ENCODE measurements around the gene KDF1. TPM values are rescaled to one million over a fixed set of nuclear protein-coding genes. Genes with fewer than 3 reads are reported as not detected.
A peak's percentile ranks its signal among the peaks of the same experiment; 100 is the strongest.

The KDF1 gene
- polyA plus RNA-seq, 1 of the 3 experiments (the other 2 are of a cell fraction), result not detected

DNA sequence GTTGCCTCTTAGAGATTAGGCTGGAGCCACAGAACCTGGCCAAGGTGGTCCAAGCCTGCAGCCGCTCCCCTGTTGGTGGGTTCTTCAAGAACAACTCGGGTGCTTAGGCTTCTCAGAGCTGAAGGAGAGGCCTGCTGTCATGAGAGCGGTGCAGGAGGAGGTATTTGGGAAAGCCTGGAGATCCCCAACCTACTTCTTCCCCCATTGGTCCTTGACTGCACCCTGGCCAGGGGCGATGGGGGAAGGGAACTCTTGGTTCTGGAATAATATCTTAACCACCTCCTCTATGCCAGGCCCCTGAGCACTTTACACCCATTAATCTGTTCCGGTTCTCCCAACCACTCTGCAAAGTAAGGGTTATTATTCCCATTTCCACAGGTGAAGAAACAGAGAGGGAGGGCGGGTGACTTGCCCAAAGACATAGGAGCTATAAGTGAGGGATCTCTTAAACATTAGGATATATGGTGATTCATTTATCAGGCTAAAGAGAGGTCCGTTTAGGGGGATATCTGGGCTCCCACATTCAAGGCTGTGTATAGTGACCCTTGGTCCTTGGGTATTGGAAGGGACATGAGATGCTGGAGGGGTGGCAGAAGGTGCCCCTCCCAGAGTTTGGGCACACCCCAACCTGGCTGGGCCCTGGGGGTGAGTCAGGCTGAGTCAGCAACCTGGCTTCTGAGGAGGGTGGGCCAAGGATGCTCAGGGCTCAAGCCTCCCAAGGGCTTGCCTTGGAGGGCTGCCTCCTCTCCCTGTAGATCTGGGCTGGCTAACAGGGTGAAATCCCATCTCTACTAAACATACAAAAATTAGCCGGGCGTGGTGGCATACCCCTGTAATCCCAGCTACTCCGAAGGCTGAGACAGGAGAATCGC, 38.4 kb upstream of the KDF1 start:
- 88% methylated on average over 9 of the region's 11 CpGs for WGBS (ENCODE audit: low lambda C conversion rate)
- Histone ChIP-seq H2AFZ (ENCODE audit: low read depth) (0 out of 2 replicates have a peak overlapping the region, but pooled peaks have one; percentile 13), H3K9ac (peak overlapping the region; percentile 53), H3K4me1 (ENCODE audit: control insufficient read depth in 1 of 2, insufficient read depth in 2 of 2, low read depth in 1 of 2, low read length in 1 of 2) (peaks cover 8 to 30% of the 10 kb centered on the region in 2 experiments; a peak in 3 of 4 replicates), H3K36me3 (replicated peaks in 1 of 2; ENCODE audit: control insufficient read depth in 1 of 2, insufficient read depth in 2 of 2, low read length in 1 of 2) (no peaks in the 10 kb centered on the region), H3K4me2 (peak overlapping the region; percentile 74), H3F3A (replicated peaks; ENCODE audit: insufficient read depth) (peaks cover 15% of the 10 kb centered on the region), H3K9me2 (no peaks in the 10 kb centered on the region), H3K9me3 (no peaks in the 10 kb centered on the region), H4K20me1 (ENCODE audit: insufficient read depth) (no peaks in the 10 kb centered on the region; the same call in 1 of the 2 replicates), H3K27me3 (ENCODE audit: insufficient read depth) (no peaks in the 10 kb centered on the region), H3K79me2 (ENCODE audit: insufficient read depth) (peaks cover 5% of the 10 kb centered on the region), H3K4me3 (ENCODE audit: low read depth in 2 of 2, low read length in 1 of 2) (no peak overlapping the region), H3K27ac (ENCODE audit: low read depth in 2 of 2, low read length in 1 of 2) (peak overlapping the region in 1 of 2 experiments; percentile 92; a peak in 2 of 4 replicates)
- POLR2A ChIA-PET, result interaction anchor here (0.6 kb wide), 1 partner anchor 55 kb away, joined by 3 read pairs; no protein-coding TSS in a partner anchor
- no peak for DNase-seq
- CTCF ChIA-PET, result interaction anchor here (0.6 to 3.7 kb wide), 35 partner anchors 8 to 297 kb away, joined by 3 to 44 read pairs (median 5); partner anchors contain the start of genes GPATCH3 and TENT5B
- TF ChIP-seq YY1 (IDR thresholded peaks at IDR 0.05; ENCODE audit: low read depth) (no peak), TCF12 (IDR thresholded peaks at IDR 0.05) (no peak), POLR2AphosphoS5 (IDR thresholded peaks at IDR 0.05; ENCODE audit: low read depth, low read length) (no peak), RFX5 (IDR thresholded peaks at IDR 0.05; ENCODE audit: low read length) (no peak), FOSL2 (IDR thresholded peaks at IDR 0.05; ENCODE audit: borderline replicate concordance, low read depth) (peak; percentile 55; the same call in 1 of the 2 replicates), NFIC (IDR thresholded peaks at IDR 0.05; ENCODE audit: borderline replicate concordance) (no peak)
- TF ChIP-seq, protein P1, sequence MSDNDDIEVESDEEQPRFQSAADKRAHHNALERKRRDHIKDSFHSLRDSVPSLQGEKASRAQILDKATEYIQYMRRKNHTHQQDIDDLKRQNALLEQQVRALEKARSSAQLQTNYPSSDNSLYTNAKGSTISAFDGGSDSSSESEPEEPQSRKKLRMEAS (IDR thresholded peaks at IDR 0.05; ENCODE audit: low read depth), result no peak

DNA sequence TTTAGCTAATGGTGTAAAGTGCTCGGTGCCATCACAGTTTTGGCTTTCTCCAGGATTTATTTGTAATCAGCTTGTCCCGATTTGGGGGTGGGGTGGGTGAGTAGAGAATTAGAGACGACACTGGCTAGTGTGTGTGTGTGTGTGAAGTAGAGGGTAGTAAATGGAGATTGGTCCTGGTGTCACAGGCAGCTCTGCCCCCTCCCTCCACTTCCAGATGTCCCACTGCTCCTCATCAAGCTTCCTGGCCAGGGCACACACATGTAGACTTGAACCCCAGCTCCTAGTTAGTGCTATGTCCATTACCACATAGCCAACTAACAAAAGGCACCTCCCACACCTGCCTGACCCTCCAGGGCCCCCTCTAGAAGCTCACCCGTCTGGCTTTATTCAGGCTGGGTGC, 36.4 kb upstream of the KDF1 start:
- no peak for DNase-seq
- ChIA-PET POLR2A (interaction anchor here (0.8 kb wide), 1 partner anchor 1786 kb away, joined by 3 read pairs; no protein-coding TSS in a partner anchor), CTCF (interaction anchor here (0.7 to 3.7 kb wide), 15 partner anchors 8 to 154 kb away, joined by 3 to 44 read pairs (median 12); partner anchors contain the start of genes NR0B2 and TENT5B)
- Histone ChIP-seq H3K9ac (no peak overlapping the region), H3K9me3 (no peaks in the 10 kb centered on the region), H2AFZ (ENCODE audit: low read depth) (no peak overlapping the region), H3K36me3 (replicated peaks in 1 of 2; ENCODE audit: control insufficient read depth in 1 of 2, insufficient read depth in 2 of 2, low read length in 1 of 2) (no peaks in the 10 kb centered on the region), H3K27ac (ENCODE audit: low read depth in 2 of 2, low read length in 1 of 2) (no peak overlapping the region), H4K20me1 (ENCODE audit: insufficient read depth) (no peaks in the 10 kb centered on the region; the same call in 1 of the 2 replicates), H3K4me2 (peak overlapping the region; percentile 84; the same call in 1 of the 2 replicates), H3K4me3 (ENCODE audit: low read depth in 2 of 2, low read length in 1 of 2) (no peak overlapping the region), H3K27me3 (ENCODE audit: insufficient read depth) (no peaks in the 10 kb centered on the region), H3K9me2 (no peaks in the 10 kb centered on the region), H3K79me2 (ENCODE audit: insufficient read depth) (peaks cover 5% of the 10 kb centered on the region), H3K4me1 (ENCODE audit: control insufficient read depth in 1 of 2, insufficient read depth in 2 of 2, low read depth in 1 of 2, low read length in 1 of 2) (peaks cover 12 to 27% of the 10 kb centered on the region in 2 experiments; a peak in 3 of 4 replicates), H3F3A (replicated peaks; ENCODE audit: insufficient read depth) (peaks cover 18% of the 10 kb centered on the region)
- 84% methylated on average over 4 of the region's 4 CpGs for WGBS (ENCODE audit: low lambda C conversion rate)
- no peak for TF ChIP-seq FOXM1 (IDR thresholded peaks at IDR 0.05; ENCODE audit: low read depth)
- TF ChIP-seq JUND (IDR thresholded peaks at IDR 0.05), result no peak
- TF ChIP-seq EP300 (IDR thresholded peaks at IDR 0.05; ENCODE audit: borderline replicate concordance in 1 of 2, low read depth in 1 of 2, low read length in 1 of 2), result no peak
- no peak for TF ChIP-seq POLR2AphosphoS5 (IDR thresholded peaks at IDR 0.05; ENCODE audit: low read depth, low read length)
- no peak for TF ChIP-seq SIN3A (IDR thresholded peaks at IDR 0.05; ENCODE audit: borderline replicate concordance, low read depth, low read length)
- TF ChIP-seq, protein P2, sequence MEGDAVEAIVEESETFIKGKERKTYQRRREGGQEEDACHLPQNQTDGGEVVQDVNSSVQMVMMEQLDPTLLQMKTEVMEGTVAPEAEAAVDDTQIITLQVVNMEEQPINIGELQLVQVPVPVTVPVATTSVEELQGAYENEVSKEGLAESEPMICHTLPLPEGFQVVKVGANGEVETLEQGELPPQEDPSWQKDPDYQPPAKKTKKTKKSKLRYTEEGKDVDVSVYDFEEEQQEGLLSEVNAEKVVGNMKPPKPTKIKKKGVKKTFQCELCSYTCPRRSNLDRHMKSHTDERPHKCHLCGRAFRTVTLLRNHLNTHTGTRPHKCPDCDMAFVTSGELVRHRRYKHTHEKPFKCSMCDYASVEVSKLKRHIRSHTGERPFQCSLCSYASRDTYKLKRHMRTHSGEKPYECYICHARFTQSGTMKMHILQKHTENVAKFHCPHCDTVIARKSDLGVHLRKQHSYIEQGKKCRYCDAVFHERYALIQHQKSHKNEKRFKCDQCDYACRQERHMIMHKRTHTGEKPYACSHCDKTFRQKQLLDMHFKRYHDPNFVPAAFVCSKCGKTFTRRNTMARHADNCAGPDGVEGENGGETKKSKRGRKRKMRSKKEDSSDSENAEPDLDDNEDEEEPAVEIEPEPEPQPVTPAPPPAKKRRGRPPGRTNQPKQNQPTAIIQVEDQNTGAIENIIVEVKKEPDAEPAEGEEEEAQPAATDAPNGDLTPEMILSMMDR (IDR thresholded peaks at IDR 0.05), result no peak
- TF ChIP-seq, protein P3, sequence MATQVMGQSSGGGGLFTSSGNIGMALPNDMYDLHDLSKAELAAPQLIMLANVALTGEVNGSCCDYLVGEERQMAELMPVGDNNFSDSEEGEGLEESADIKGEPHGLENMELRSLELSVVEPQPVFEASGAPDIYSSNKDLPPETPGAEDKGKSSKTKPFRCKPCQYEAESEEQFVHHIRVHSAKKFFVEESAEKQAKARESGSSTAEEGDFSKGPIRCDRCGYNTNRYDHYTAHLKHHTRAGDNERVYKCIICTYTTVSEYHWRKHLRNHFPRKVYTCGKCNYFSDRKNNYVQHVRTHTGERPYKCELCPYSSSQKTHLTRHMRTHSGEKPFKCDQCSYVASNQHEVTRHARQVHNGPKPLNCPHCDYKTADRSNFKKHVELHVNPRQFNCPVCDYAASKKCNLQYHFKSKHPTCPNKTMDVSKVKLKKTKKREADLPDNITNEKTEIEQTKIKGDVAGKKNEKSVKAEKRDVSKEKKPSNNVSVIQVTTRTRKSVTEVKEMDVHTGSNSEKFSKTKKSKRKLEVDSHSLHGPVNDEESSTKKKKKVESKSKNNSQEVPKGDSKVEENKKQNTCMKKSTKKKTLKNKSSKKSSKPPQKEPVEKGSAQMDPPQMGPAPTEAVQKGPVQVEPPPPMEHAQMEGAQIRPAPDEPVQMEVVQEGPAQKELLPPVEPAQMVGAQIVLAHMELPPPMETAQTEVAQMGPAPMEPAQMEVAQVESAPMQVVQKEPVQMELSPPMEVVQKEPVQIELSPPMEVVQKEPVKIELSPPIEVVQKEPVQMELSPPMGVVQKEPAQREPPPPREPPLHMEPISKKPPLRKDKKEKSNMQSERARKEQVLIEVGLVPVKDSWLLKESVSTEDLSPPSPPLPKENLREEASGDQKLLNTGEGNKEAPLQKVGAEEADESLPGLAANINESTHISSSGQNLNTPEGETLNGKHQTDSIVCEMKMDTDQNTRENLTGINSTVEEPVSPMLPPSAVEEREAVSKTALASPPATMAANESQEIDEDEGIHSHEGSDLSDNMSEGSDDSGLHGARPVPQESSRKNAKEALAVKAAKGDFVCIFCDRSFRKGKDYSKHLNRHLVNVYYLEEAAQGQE (IDR thresholded peaks at IDR 0.05; ENCODE audit: low read depth, low read length), result no peak
- no peak for TF ChIP-seq RAD21 (IDR thresholded peaks at IDR 0.05; ENCODE audit: low read length)
- TF ChIP-seq CHD2 (IDR thresholded peaks at IDR 0.05; ENCODE audit: low read length, partially characterized antibody), result no peak
- TF ChIP-seq RXRA (IDR thresholded peaks at IDR 0.05; ENCODE audit: borderline replicate concordance, low read depth), result no peak
- TF ChIP-seq GABPA (IDR thresholded peaks at IDR 0.05; ENCODE audit: low read depth), result no peak
- TF ChIP-seq ELF1 (IDR thresholded peaks at IDR 0.05), result no peak
- TF ChIP-seq EZH2phosphoT487 (IDR thresholded peaks at IDR 0.05; ENCODE audit: borderline replicate concordance, low read depth), result no peak
- TF ChIP-seq TEAD4 (IDR thresholded peaks at IDR 0.05; ENCODE audit: borderline replicate concordance, insufficient read depth), result no peak
